HFFc6 (cell line): ENCODE measurements around the gene CUX1. TPM values are rescaled to one million over a fixed set of nuclear protein-coding genes. Genes with fewer than 3 reads are reported as not detected.
"Not testable (repeated sequence)": the region's sequence is repeated elsewhere in the genome, so short reads cannot be mapped to it uniquely, and the experiment has no call there.

Source experiments
- DNase-seq: peaks from one replicate; pipeline ENCODE4 v3.0.0-alpha.2; 2018
- H3K27ac Mint-ChIP-seq: 2 replicates; pipeline ENCODE4 v1.8.0; 2020; ENCODE audit warnings: mild to moderate bottlenecking, mixed read lengths
- H3K27me3 Mint-ChIP-seq: 2 replicates; pipeline ENCODE4 v1.8.0; 2021; ENCODE audit warnings: mild to moderate bottlenecking, moderate library complexity, mixed read lengths; ENCODE audit not compliant: insufficient read depth
- H3K36me3 Mint-ChIP-seq: 2 replicates; pipeline ENCODE4 v1.8.0; 2021; ENCODE audit warnings: low read depth, mixed read lengths
- H3K4me1 Mint-ChIP-seq: 2 replicates; pipeline ENCODE4 v1.8.0; 2020; ENCODE audit warnings: low read depth, mixed read lengths
- H3K4me3 Mint-ChIP-seq: 2 replicates; pipeline ENCODE4 v1.8.0; 2020; ENCODE audit warnings: mild to moderate bottlenecking, moderate library complexity, mixed read lengths
- H3K9me3 Mint-ChIP-seq: 2 replicates; pipeline ENCODE4 v1.8.0; 2020; ENCODE audit warnings: mild to moderate bottlenecking, mixed read lengths
- CTCF ChIP-seq: fragments of 200-600 bp; sonication (generic); IDR thresholded peaks from 2 replicates; pipeline ENCODE4 v1.5.0; 2021; ENCODE audit warnings: antibody characterized with exemption, mild to moderate bottlenecking
- total RNA-seq, 6 experiments: library from RNA; stranded (reverse); fragmentation: NEBNext Ultra II Directional; extraction: Animal tissue kit (Norgen Biotek cat#: 25700); gene quantifications; 2 replicates in 1 of 6; 3 replicates in 5 of 6; pipeline ENCODE4 v1.2.3, GENCODE V29; 2021

Gene CUX1
- total RNA-seq, 6 experiments from 2014 or later = 46.9 to 64.2 (median 51.6) TPM

- H3K27me3 Mint-ChIP-seq = peaks cover 2% of the 10 kb centered on the region
- DNase-seq = no peak
- peaks cover 29% of the 10 kb centered on the region for H3K4me1 Mint-ChIP-seq
- H3K4me3 Mint-ChIP-seq = no peak overlapping the region
- peaks cover 5% of the 10 kb centered on the region; the same call in 1 of the 2 replicates for H3K36me3 Mint-ChIP-seq
- H3K27ac Mint-ChIP-seq = no peak overlapping the region
- no peaks in the 10 kb centered on the region for H3K9me3 Mint-ChIP-seq
- TF ChIP-seq CTCF = no peak
These were observed 48.9 kb downstream of the CUX1 start for GRCh38 chr7:101866328-101866727.

- no peak for TF ChIP-seq CTCF
- Mint-ChIP-seq H3K27me3 (peaks cover 2% of the 10 kb centered on the region), H3K4me3 (no peak overlapping the region), H3K9me3 (no peaks in the 10 kb centered on the region), H3K36me3 (peaks cover 5% of the 10 kb centered on the region; the same call in 1 of the 2 replicates), H3K4me1 (peaks cover 30% of the 10 kb centered on the region), H3K27ac (no peak overlapping the region)
- DNase-seq = no peak
These were observed 49.8 kb downstream of the CUX1 start for GRCh38 chr7:101867265-101867664.

GRCh38 chr7:101867681-101868080 is 50.3 kb downstream of the CUX1 start:
- H3K4me3 Mint-ChIP-seq = not testable (repeated sequence)

GRCh38 chr7:101868191-101868950 is 50.9 kb downstream of the CUX1 start:
- TF ChIP-seq CTCF = no peak
- Mint-ChIP-seq H3K27me3 (peaks cover 2% of the 10 kb centered on the region), H3K9me3 (no peaks in the 10 kb centered on the region), H3K4me1 (peaks cover 30% of the 10 kb centered on the region), H3K4me3 (no peak overlapping the region), H3K36me3 (peaks cover 5% of the 10 kb centered on the region; the same call in 1 of the 2 replicates), H3K27ac (no peak overlapping the region)
- DNase-seq = no peak

More at GRCh38 chr7:101867681-101868080, 50.3 kb downstream of the CUX1 start:
- H3K9me3 Mint-ChIP-seq, H3K27ac Mint-ChIP-seq, DNase-seq, H3K27me3 Mint-ChIP-seq, H3K36me3 Mint-ChIP-seq: not testable (repeated sequence)
- H3K4me1 Mint-ChIP-seq = peaks cover 30% of the 10 kb centered on the region

GRCh38 chr7:101869026-101869900 is 51.8 kb downstream of the CUX1 start:
- Mint-ChIP-seq H3K27me3 (peaks cover 2% of the 10 kb centered on the region), H3K4me1 (peaks cover 36% of the 10 kb centered on the region), H3K36me3 (peaks cover 5% of the 10 kb centered on the region; the same call in 1 of the 2 replicates), H3K4me3 (no peak overlapping the region), H3K27ac (no peak overlapping the region; the same call in 1 of the 2 replicates), H3K9me3 (no peaks in the 10 kb centered on the region)
- TF ChIP-seq CTCF = no peak
- DNase-seq = no peak
